Stimulated activated CD4-positive, alpha-beta T cell treated with anti-CD3 and anti-CD28 coated beads, Interleukin-1b, Interleukin-23, amount 100 ng/mL, for 24 hours (primary cell): Measurements from ENCODE around the gene EEF2K.

Source experiments
- DNase-seq, 4 experiments: peaks; one replicate each; pipeline ENCODE4 v3.0.0-alpha.2; 2020; ENCODE audit warnings: low read depth in 4 of 4, low spot score in 1 of 4

Gene EEF2K

GRCh38 chr16:22328081-22328725 is 122.1 kb downstream of the EEF2K start:
- no peak for DNase-seq

- DNase-seq: no peak
Measured at GRCh38 chr16:22329199-22329695, 123.2 kb downstream of the EEF2K start.

- no peak for DNase-seq
Measured at GRCh38 chr16:22330326-22330725, 124.2 kb downstream of the EEF2K start.

GRCh38 chr16:22333457-22333994 is 127.4 kb downstream of the EEF2K start:
- DNase-seq: no peak

- DNase-seq: no peak
Measured at GRCh38 chr16:22335668-22336246, 129.7 kb downstream of the EEF2K start.

- DNase-seq: no peak
Measured at GRCh38 chr16:22336581-22336980, 130.5 kb downstream of the EEF2K start.

GRCh38 chr16:22337045-22337444 is 131.0 kb downstream of the EEF2K start:
- no peak for DNase-seq

GRCh38 chr16:22337849-22338635 is 132.0 kb downstream of the EEF2K start:
- no peak for DNase-seq
